ENCODE results near the gene SERF2.
"Not testable (repeated sequence)": the region's sequence is repeated elsewhere in the genome, so short reads cannot be mapped to it uniquely, and the experiment has no call there.

SERF2 gene

GRCh38 chr15:43793647-43794046 lies 1.5 kb downstream of the SERF2 start:
- no peak for DNase-seq (ENCODE audit: low read depth)

- no peak for DNase-seq (ENCODE audit: low read depth)
Observed at GRCh38 chr15:43794269-43795037, 2.3 kb downstream of the SERF2 start.

GRCh38 chr15:43795197-43795596 lies 3.1 kb downstream of the SERF2 start:
- DNase-seq (ENCODE audit: low read depth), result no peak

- no peak for DNase-seq (ENCODE audit: low read depth)
Observed at GRCh38 chr15:43795997-43796396, 3.9 kb downstream of the SERF2 start.

- DNase-seq (ENCODE audit: low read depth), result no peak
Observed at GRCh38 chr15:43796566-43796965, 4.4 kb downstream of the SERF2 start.

GRCh38 chr15:43799209-43799944 lies 7.3 kb downstream of the SERF2 start:
- DNase-seq (ENCODE audit: low read depth), result no peak

GRCh38 chr15:43799945-43800285 lies 7.8 kb downstream of the SERF2 start, which contains the start of gene SERINC4:
Gene SERINC4 (minus strand): TSS chr15:43800220. CDS start chr15:43799986, 234 bp downstream.
- no peak for DNase-seq (ENCODE audit: low read depth)

- DNase-seq (ENCODE audit: low read depth), result peak; percentile 66
Observed at GRCh38 chr15:43800286-43801141, 8.4 kb downstream of the SERF2 start, which contains the start of gene HYPK. Gene HYPK (plus strand): TSS chr15:43800599. CDS start chr15:43800623, 24 bp downstream.

- not testable (repeated sequence) for DNase-seq (ENCODE audit: low read depth)
Observed at GRCh38 chr15:43802676-43803075, 10.6 kb downstream of the SERF2 start.

- DNase-seq (ENCODE audit: low read depth), result no peak
Observed at GRCh38 chr15:43808435-43808950, 16.4 kb downstream of the SERF2 start.

GRCh38 chr15:43808960-43809678 lies 17.0 kb downstream of the SERF2 start:
- no peak for DNase-seq (ENCODE audit: low read depth)

GRCh38 chr15:43815064-43815463 lies 22.9 kb downstream of the SERF2 start:
- not testable (repeated sequence) for DNase-seq (ENCODE audit: low read depth)

GRCh38 chr15:43821505-43821904 lies 29.4 kb downstream of the SERF2 start:
- no peak for DNase-seq (ENCODE audit: low read depth)

- peak; percentile 69 for DNase-seq (ENCODE audit: low read depth)
Observed at GRCh38 chr15:43824302-43825246, 32.5 kb downstream of the SERF2 start, which contains the start of gene MFAP1. Gene MFAP1 (minus strand): TSS chr15:43824690. CDS start chr15:43824569, 121 bp downstream.

GRCh38 chr15:43825305-43825704 lies 33.2 kb downstream of the SERF2 start:
- DNase-seq (ENCODE audit: low read depth), result not testable (repeated sequence)

- DNase-seq (ENCODE audit: low read depth), result no peak
Observed at GRCh38 chr15:43826029-43826507, 33.9 kb downstream of the SERF2 start.

GRCh38 chr15:43826508-43827341 lies 34.6 kb downstream of the SERF2 start, which contains the start of gene WDR76:
Gene WDR76 (plus strand): TSS chr15:43827002. CDS start chr15:43827033, 31 bp downstream.
- peak; percentile 60 for DNase-seq (ENCODE audit: low read depth)

GRCh38 chr15:43828061-43828657 lies 36.0 kb downstream of the SERF2 start:
- no peak for DNase-seq (ENCODE audit: low read depth)

All from stimulated activated CD8-positive, alpha-beta memory T cell treated with anti-CD3 and anti-CD28 coated beads, Interleukin-15, amount 100 ng/mL, for 24 hours (primary cell).